Measurements from ENCODE around the gene NT5DC2. TPM values are rescaled to one million over a fixed set of nuclear protein-coding genes. Genes with fewer than 3 reads are reported as not detected.
"Not testable (repeated sequence)": the region's sequence is repeated elsewhere in the genome, so short reads cannot be mapped to it uniquely, and the experiment has no call there.

NT5DC2 gene
- total RNA-seq, 2 donors from 2014 or later = 59.7 to 166 TPM

- DNase-seq (ENCODE audit: low spot score) (no peak), ATAC-seq (peak in 1 of 2 donors; percentile 2)
- Mint-ChIP-seq H3K9me3 (no peaks in the 10 kb centered on the region), H3K27ac (peak overlapping the region; percentile 66 to 67), H3K4me3 (peak overlapping the region; percentile 89), H3K36me3 (peaks cover 6% of the 10 kb centered on the region), H3K27me3 (peaks cover 0 to 2% of the 10 kb centered on the region in 2 donors), H3K4me1 (ENCODE audit: low read depth in 2 of 2) (peaks cover 18 to 36% of the 10 kb centered on the region in 2 donors)
These were observed 627 bp downstream of the NT5DC2 start for GRCh38 chr3:52532838-52533622.

- DNase-seq (ENCODE audit: low spot score) (peak; percentile 60), ATAC-seq (no peak)
- Mint-ChIP-seq H3K4me1 (ENCODE audit: low read depth in 2 of 2) (peaks cover 12 to 30% of the 10 kb centered on the region in 2 donors), H3K27ac (peak overlapping the region; percentile 66 to 67), H3K9me3 (no peaks in the 10 kb centered on the region), H3K36me3 (peaks cover under 1% of the 10 kb centered on the region), H3K4me3 (peak overlapping the region; percentile 89), H3K27me3 (peaks cover 0 to 2% of the 10 kb centered on the region in 2 donors)
These were observed 1.2 kb downstream of the NT5DC2 start for GRCh38 chr3:52532517-52532837.

- peaks cover 0 to 2% of the 10 kb centered on the region in 2 donors for H3K27me3 Mint-ChIP-seq
- no peak for DNase-seq (ENCODE audit: low spot score)
- peaks cover 9 to 27% of the 10 kb centered on the region in 2 donors for H3K4me1 Mint-ChIP-seq (ENCODE audit: low read depth in 2 of 2)
- no peaks in the 10 kb centered on the region for H3K9me3 Mint-ChIP-seq
- peak overlapping the region; percentile 66 to 67 for H3K27ac Mint-ChIP-seq
- peak overlapping the region; percentile 89 for H3K4me3 Mint-ChIP-seq
- ATAC-seq = no peak
- no peaks in the 10 kb centered on the region for H3K36me3 Mint-ChIP-seq
These were observed 1.7 kb downstream of the NT5DC2 start for GRCh38 chr3:52531860-52532516.

- ATAC-seq (no peak), DNase-seq (ENCODE audit: low spot score) (no peak)
- Mint-ChIP-seq H3K4me1 (ENCODE audit: low read depth in 2 of 2) (peaks cover 9 to 20% of the 10 kb centered on the region in 2 donors), H3K36me3 (no peaks in the 10 kb centered on the region), H3K27ac (no peak overlapping the region), H3K4me3 (no peak overlapping the region), H3K27me3 (peaks cover 0 to 2% of the 10 kb centered on the region in 2 donors), H3K9me3 (no peaks in the 10 kb centered on the region)
These were observed 2.5 kb downstream of the NT5DC2 start for GRCh38 chr3:52530918-52531826.

GRCh38 chr3:52529376-52530333 is 4.0 kb downstream of the NT5DC2 start:
- Mint-ChIP-seq H3K4me3 (no peak overlapping the region), H3K27me3 (peaks cover 0 to 2% of the 10 kb centered on the region in 2 donors), H3K9me3 (no peaks in the 10 kb centered on the region), H3K36me3 (no peaks in the 10 kb centered on the region), H3K27ac (no peak overlapping the region), H3K4me1 (ENCODE audit: low read depth in 2 of 2) (peaks cover 6 to 10% of the 10 kb centered on the region in 2 donors)
- DNase-seq (ENCODE audit: low spot score) (peak; percentile 16), ATAC-seq (no peak)

GRCh38 chr3:52528586-52529375 is 4.9 kb downstream of the NT5DC2 start:
- Mint-ChIP-seq H3K36me3 (no peaks in the 10 kb centered on the region), H3K27ac (no peak overlapping the region), H3K4me1 (ENCODE audit: low read depth in 2 of 2) (peaks cover 7% of the 10 kb centered on the region in 2 donors), H3K9me3 (no peaks in the 10 kb centered on the region), H3K27me3 (no peaks in the 10 kb centered on the region), H3K4me3 (no peak overlapping the region)
- peak; percentile 45 for DNase-seq (ENCODE audit: low spot score)
- ATAC-seq = no peak

- Mint-ChIP-seq H3K36me3 (no peaks in the 10 kb centered on the region), H3K4me1 (ENCODE audit: low read depth in 2 of 2) (peaks cover 7% of the 10 kb centered on the region in 2 donors), H3K27ac (no peak overlapping the region), H3K9me3 (no peaks in the 10 kb centered on the region), H3K27me3 (no peaks in the 10 kb centered on the region), H3K4me3 (no peak overlapping the region)
- ATAC-seq (no peak), DNase-seq (ENCODE audit: low spot score) (peak; percentile 60)
These were observed 5.7 kb downstream of the NT5DC2 start for GRCh38 chr3:52527732-52528585.

GRCh38 chr3:52527039-52527731 is 6.5 kb downstream of the NT5DC2 start:
- peaks cover 1 to 4% of the 10 kb centered on the region in 2 donors for H3K4me1 Mint-ChIP-seq (ENCODE audit: low read depth in 2 of 2)
- H3K4me3 Mint-ChIP-seq = no peak overlapping the region
- H3K9me3 Mint-ChIP-seq = no peaks in the 10 kb centered on the region
- H3K36me3 Mint-ChIP-seq = no peaks in the 10 kb centered on the region
- H3K27me3 Mint-ChIP-seq = no peaks in the 10 kb centered on the region
- no peak for ATAC-seq
- peak; percentile 56 for DNase-seq (ENCODE audit: low spot score)
- H3K27ac Mint-ChIP-seq = no peak overlapping the region

GRCh38 chr3:52526671-52527038 is 7.0 kb downstream of the NT5DC2 start:
- H3K9me3 Mint-ChIP-seq = not testable (repeated sequence)

GRCh38 chr3:52525680-52526561 is 7.7 kb downstream of the NT5DC2 start:
- H3K27ac Mint-ChIP-seq = no peak overlapping the region
- H3K27me3 Mint-ChIP-seq = no peaks in the 10 kb centered on the region
- H3K36me3 Mint-ChIP-seq = no peaks in the 10 kb centered on the region
- no peaks in the 10 kb centered on the region for H3K9me3 Mint-ChIP-seq
- H3K4me1 Mint-ChIP-seq (ENCODE audit: low read depth in 2 of 2) = peaks cover 0 to 4% of the 10 kb centered on the region in 2 donors
- no peak overlapping the region for H3K4me3 Mint-ChIP-seq
- DNase-seq (ENCODE audit: low spot score) = peak; percentile 49
- no peak for ATAC-seq

More at GRCh38 chr3:52526671-52527038, 7.0 kb downstream of the NT5DC2 start:
- ATAC-seq; H3K4me1 Mint-ChIP-seq (ENCODE audit: low read depth in 2 of 2); H3K27ac Mint-ChIP-seq; H3K27me3 Mint-ChIP-seq; H3K4me3 Mint-ChIP-seq; H3K36me3 Mint-ChIP-seq: not testable (repeated sequence)
- peak; percentile 26 for DNase-seq (ENCODE audit: low spot score)

All from natural killer cell treated with Interleukin-12 subunit alpha and Interleukin-12 subunit beta and Interleukin-15 and Interleukin-18, amount 100 ng/mL, for 72 hours (primary cell).